HG03039 (cell line): Measurements from ENCODE around the gene DNAJB6.

ENCODE experiments used
- ATAC-seq: cut with Tn5 transposase; IDR thresholded peaks from one replicate; pipeline ENCODE4 v1.9.1; 2021; ENCODE audit warnings: mild to moderate bottlenecking, moderate library complexity; ENCODE audit not compliant: unreplicated experiment

DNAJB6 gene

DNA sequence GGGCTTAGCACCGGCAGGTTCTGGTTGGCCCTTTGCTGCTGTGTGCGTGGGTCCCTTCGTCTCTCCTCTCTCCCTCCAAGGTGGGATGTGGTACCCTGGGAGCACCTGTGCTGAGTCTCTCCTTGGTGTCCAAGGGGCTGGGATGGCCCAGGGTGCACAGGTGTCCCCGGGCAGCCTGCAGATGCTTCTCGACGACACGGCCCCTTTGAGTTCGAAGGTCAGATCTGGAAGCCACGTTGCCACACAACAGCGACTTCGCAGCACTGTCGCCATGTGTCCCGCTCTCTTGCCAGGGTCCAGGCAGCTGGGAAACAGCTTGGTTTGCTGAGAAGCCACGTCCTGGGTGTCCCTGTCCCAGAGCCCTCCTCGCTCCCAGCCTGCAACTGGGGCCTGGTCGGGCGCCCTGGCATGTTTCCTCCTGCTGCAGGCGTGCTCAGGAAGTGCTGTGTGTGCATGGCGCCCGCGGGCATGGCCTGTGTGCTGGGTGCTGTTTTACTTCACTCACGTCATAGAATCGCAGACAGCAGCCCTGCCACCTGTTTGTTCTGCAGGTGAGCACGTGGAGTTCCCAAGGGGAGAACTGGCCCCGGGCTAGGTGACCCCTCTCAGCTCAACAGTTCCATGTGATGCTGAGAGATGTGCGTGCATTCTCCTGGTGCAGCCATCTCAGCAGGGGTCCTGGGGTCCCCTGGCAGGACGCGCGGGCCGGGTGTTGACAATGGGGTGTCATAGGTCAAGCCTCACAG is 70.9 kb downstream of the DNAJB6 start:
- ATAC-seq, result no peak

DNA sequence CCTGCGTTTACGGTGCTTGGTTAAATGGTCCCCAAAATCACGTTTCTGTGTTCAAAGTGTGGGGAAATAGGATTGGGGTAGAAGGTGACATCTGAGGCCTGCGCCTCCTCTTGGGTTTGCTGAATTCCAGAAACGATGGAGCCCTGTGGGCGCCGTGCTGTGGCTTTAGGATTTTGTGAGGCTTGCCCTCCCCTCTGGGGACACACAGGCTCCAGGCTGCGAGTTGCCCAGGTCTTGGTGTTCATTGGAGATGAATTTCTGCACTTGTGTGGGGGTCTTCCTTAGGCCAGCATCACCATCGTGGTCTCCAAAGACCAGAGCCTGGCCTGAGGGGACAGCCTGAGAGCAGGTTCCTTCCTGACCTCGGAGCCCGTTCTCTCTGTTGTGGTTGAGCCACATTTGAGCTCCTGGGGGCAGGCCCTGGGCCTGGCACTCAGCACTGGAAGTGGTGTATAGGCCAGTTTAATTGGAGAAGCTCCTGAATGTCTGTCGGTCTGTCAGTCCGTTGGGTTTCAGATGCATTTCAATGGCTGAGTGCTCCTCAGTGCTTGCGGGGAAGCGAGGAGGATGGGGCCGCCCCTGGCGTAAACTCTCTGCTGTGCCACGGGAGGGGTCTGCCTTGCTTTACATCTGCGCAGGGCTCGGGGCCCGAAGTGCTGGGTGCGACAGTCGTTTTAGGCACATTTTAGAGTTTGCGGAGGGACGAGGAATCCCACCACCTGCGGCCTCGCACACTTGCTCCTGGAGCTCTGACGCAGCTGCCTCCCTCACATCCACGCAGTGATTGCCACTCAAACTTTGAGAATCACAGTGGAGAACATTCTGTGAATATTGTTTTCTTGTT is 71.7 kb downstream of the DNAJB6 start:
- no peak for ATAC-seq

DNA sequence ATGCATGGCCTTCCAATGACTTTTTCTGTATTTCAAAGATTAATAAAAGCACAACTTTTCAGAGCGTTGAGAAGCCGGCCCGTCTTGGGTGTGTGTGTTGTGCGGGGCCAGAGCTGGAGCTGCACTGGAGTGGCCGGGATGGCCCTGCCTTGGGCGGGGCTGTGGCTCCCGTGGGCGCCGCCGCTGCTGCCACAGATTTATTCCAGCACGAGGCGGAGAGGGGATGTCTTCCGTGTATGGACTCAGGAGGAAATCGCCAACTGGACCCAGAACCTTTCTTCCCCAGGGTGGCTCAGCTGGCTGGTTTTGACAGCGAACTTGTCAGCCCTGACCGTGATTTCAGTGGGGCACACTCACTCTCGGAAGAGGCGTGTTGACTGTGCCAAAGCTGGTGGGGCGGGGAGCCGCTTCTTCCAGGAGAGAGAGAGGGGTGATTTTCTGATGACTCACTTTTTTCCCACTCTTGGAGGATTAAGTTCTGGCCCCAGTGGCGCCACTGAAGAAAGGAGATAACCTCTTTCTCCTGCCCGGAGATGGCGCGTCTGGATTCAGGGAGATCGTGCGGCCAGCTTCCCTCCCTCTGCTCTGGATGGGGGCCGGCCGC is 72.4 kb downstream of the DNAJB6 start:
- ATAC-seq, result no peak

- ATAC-seq, result no peak
Observed at GRCh38 chr7:157409753-157410727, 73.2 kb downstream of the DNAJB6 start.

DNA sequence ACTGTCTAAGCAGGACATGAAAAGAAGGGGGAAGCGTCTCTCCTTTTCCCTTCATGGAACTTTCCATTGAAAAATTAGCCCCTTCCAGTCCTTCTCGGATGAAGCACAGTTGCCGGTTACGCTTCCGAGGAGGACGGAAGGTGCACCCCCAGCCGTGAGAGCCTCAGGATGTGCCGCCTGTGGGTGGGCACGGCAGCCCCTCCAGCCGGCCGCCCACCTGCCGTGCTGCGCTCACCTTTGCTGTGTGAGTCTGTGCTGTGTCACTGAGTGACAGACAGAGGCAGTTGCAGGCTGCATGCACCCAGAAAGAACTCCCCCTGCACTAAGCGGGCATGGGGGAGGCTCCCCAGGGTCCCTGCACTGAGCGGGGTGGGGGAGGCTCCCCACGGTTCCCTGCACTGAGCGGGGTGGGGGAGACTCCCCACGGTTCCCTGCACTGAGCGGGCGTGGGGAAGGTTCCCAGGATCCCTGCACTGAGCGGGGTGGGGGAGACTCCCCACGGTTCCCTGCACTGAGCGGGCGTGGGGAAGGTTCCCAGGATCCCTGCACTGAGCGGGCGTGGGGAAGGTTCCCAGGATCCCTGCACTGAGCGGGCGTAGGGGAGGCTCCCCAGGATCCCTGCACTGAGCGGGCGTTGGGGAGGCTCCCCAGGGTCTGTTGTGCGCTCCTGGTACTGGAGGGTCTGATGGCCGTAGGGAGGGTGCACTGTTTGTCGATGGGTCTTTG is 74.2 kb downstream of the DNAJB6 start:
- ATAC-seq, result no peak

DNA sequence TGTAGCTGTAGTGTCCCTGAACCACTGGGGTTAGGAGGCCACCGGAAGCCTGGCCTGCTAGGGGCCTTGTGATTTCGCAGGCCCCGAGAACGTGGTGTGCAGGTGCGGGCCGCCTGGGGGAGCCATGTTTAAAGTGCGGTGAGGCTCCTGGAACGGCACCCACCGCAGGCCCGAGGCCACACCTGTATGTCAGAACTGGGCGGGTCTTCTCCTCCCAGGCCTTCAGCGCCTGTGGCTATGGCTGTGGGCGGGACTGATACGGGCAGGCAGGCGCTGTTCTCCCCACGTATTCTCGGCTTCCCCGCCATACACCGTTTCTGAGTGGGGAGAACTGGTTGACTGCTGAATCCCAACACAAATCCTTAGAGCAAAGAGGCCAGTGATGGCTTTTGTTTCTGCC is 74.8 kb downstream of the DNAJB6 start:
- ATAC-seq, result no peak

GRCh38 chr7:157412021-157412443 is 75.2 kb downstream of the DNAJB6 start:
- no peak for ATAC-seq

GRCh38 chr7:157412491-157413180 is 75.8 kb downstream of the DNAJB6 start:
- ATAC-seq, result no peak

- no peak for ATAC-seq
Observed at GRCh38 chr7:157413881-157414701, 77.3 kb downstream of the DNAJB6 start.

GRCh38 chr7:157414702-157415096 is 77.9 kb downstream of the DNAJB6 start:
- ATAC-seq, result no peak

- no peak for ATAC-seq
Observed at GRCh38 chr7:157415486-157415885, 78.7 kb downstream of the DNAJB6 start.

DNA sequence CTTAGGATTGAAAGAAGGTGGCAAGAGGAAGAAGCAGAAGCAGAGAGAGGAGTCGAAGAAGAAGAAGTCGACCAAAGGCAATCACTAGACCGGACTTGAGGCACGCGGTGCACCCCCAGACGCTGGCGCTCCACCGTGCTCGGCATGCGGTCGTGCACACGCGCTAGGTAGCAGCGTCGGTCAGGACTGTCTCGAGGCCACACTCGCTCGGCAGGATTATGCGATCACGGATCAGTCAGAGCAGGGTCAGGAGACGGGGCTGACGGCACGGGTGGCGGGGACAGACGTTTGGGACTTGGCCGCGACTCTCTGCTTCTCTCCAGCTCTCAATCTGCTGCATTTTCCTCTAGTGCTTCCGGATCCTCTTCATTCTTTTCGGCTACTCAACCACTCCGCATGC is 79.2 kb downstream of the DNAJB6 start:
- no peak for ATAC-seq

DNA sequence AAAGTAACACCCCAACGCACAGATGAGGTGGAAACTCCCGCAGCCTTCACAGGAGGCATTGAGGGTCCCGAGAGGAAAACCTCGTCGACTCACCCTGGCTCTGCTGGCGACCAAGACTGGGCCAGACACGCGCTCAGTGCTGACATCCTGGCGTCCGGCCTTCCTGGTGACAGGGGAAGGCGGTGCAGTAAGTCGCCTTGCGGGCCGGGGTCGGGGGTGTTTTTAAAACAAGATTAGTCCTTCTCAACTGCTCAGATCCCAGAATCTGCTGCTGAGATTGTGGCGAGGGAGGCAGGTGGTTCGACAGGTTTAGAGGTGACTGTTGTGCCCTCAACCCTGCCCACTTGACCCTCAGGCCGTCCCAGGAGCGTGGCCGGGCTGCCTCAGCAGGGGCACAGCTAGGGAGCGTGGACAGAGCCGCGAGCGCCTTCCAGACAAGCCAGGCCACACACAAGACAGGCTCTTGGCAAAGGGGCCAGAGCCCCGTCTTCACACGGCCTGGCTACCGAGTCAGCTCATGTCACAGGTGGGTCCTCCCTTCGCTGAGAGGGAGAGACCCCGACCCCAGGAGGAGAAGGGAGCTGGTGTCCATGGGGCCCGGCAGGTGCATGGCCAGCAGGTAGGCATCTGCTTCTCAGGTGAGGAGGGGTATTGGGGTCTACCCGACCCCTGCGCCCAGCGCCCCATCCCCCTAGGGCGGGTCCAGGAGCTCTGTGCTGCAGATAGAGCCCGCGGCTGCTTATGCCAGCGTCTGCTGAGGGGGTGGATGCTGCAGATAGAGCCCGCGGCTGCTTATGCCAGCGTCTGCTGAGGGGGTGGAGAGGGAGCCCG is 81.6 kb downstream of the DNAJB6 start:
- no peak for ATAC-seq

DNA sequence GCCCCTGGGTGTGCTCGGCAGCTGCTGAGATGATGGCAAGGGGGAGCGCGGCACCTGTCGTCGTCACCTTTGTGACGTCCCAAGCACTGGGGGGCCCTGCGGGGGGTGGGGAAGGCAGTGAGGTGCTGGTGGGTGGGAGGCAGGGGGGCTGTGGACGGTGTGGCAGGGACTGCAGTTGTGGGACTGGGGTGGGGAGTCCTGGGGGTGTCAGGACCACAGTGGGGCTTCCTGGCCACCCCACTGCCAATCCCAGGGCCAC is 82.2 kb downstream of the DNAJB6 start:
- ATAC-seq, result no peak

- ATAC-seq, result no peak
Observed at GRCh38 chr7:157422279-157422678, 85.5 kb downstream of the DNAJB6 start.

DNA sequence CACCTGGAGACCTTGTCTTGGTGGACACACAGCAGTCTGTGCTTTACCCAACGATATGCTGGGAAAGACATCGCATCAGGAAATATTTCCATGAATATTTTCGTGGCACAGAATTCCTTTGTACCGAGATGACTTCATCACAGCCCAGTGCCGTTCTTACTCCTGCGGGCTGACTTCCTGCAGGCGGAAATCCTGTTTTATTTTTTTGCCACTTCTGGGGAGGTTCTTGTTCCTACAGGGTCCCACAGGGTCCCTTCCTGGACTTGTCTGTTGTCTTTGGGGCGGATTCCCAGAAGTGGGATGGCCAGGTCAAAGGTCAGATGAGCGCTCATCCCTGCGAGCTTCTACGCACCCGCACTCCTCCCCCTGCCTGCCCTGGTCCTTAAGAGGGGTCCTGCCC is 86.5 kb downstream of the DNAJB6 start:
- ATAC-seq, result no peak

- no peak for ATAC-seq
Observed at GRCh38 chr7:157423886-157424565, 87.2 kb downstream of the DNAJB6 start.
